Activated CD4-positive, alpha-beta T cell treated with anti-CD3 and anti-CD28 coated beads for 24 hours (primary cell): ENCODE data around the gene TUBGCP6.

Experiments used
- DNase-seq, 2 donors: peaks; one replicate each; pipeline ENCODE4 v3.0.0-alpha.2; 2020; ENCODE audit warnings: low read depth in 2 of 2

Gene TUBGCP6, protein sequence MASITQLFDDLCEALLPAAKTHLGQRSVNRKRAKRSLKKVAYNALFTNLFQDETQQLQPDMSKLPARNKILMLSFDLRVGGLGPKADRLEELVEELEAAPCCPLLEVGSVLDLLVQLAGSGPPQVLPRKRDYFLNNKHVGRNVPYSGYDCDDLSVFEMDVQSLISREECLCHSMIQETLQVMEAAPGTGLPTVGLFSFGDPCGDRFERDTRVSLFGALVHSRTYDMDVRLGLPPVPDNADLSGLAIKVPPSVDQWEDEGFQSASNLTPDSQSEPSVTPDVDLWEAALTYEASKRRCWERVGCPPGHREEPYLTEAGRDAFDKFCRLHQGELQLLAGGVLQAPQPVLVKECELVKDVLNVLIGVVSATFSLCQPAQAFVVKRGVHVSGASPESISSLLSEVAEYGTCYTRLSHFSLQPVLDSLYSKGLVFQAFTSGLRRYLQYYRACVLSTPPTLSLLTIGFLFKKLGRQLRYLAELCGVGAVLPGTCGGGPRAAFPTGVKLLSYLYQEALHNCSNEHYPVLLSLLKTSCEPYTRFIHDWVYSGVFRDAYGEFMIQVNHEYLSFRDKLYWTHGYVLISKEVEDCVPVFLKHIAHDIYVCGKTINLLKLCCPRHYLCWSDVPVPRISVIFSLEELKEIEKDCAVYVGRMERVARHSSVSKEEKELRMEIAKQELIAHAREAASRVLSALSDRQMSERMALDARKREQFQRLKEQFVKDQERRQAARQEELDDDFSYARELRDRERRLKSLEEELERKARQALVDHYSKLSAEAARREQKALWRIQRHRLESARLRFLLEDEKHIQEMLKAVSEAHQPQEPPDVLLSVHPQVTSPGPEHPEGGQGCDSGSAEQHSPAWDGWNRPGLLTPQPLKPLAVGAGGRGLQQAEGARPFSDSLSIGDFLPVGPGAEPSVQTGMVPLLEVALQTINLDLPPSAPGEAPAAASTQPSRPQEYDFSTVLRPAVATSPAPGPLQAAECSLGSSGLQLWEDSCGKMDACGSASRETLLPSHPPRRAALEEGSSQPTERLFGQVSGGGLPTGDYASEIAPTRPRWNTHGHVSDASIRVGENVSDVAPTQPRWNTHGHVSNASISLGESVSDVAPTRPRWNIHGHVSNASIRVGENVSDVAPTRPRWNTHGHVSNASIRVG (N-terminal part only)

GRCh38 chr22:50244420-50245213 is at the start of gene TUBGCP6:
TUBGCP6 (minus strand) TSS chr22:50245023; CDS start chr22:50244459, 564 bp downstream.
- peak; percentile 86 to 88 for DNase-seq

- no peak for DNase-seq
These were observed 49.5 kb upstream of the TUBGCP6 start for GRCh38 chr22:50294319-50294656.

DNA sequence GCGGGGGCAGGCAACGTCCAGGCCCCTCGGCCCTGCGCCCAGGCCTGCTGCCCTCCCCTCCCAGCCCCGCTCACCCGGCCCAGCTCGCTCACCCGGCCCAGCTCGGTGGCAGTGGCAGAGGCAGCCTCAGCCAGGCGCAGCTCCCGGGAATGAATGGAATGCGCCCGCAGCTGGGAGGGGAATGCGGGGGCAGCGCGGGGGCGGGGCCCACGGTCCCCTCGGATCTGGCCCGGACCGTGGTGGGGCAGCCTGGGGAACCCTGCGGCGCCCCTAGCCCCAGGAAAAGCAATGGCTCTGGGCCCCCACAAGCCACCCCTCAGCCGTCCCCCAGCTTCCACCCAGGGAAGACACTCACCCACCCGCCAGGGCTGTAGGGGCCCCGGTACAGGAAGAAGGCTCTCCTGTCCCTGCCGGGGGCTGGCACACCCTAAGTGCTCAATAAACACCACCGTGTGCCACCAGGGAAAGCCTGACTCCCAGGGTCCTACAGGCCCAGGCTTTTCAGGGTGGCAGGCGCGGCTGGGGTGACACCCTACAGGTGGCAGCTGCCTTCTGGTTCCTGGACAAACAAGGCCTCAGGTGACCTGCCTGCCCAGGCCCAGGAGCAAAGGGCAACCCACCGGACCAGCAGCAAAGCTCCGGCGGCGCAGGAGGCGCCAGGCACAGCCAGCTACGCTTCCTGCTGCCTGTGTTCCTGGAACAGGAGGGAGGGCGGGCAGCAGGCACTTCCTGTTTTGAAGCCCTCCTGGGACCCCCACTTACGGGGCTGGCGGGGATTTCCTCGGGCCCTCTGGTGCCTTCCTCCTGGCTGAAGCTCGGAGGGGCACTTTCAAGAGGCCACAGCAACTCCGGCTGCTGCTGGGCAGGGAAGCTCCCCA is 48.9 kb upstream of the TUBGCP6 start:
- DNase-seq = no peak

GRCh38 chr22:50292643-50293440 is 48.0 kb upstream of the TUBGCP6 start:
- no peak for DNase-seq

DNA sequence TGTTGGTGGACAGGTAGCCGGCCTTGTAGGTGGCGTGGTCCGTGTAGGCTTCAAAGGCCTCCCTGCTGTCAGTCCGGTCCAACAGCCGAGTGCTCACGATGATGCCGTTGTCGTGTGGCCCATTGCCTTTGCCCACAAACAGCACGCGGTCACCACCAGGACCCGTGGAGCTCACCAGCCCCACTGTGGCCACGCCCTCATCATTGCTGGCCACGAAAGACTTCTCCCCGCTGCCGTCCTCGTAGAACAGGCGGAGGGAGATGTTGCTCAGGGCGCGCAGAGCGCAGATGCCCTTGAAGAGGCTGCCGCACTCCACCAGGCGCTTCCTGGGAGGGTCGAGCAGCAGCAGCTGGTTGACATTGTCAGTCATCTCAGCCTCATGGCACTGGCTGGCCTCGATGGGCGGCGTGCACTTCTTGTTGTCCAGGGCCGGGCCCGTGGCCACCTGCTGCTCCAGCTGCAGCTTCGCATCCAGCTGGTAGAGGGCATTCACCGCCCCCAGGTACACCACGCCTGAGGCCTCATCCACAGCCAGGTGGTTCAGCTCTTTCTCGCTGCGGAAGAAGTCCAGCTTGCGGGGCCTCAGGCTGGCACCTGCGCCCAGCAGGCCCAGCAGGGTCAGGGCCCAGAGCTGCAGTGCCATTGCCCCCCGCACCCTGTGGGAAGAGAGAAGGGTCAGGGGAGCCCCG is 45.3 kb upstream of the TUBGCP6 start:
- DNase-seq = no peak

DNA sequence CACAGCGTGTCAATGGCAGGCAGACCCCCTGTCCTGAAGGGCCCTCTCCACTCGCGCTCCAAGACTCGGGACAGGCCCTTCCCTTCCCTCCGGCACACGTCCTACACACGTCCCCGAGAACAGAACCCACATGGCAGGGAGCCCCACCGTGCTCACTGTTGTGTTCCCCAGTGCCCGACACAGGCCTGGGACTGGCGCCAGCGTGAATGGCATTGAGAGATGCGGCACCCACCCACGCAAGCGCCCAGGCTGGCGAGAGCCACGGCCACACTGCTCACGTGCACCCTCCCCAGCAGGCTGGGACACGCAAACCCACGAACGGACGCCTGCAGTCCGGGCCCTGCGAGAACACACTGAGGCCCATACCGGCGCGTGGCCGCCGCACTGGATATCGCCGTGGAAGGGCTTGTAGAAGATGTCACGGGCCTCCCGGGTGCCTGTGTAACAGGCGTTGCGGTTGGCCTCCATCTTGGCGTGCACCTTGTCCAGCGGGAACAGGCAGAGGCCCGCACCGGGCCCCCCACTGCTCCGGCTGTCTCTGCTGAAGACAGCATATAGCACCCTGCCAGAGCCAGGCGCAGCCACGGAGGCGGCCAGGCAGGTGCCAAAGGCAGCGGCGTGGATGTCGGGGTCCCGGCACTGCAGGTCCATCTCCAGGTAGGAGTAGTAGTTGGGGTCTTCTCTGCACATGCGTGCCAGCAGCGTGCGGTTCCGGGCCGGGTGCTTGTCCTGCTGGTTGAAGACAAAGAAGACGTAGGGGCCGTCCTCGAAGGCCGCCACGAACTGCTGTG is 44.5 kb upstream of the TUBGCP6 start:
- DNase-seq = no peak

DNA sequence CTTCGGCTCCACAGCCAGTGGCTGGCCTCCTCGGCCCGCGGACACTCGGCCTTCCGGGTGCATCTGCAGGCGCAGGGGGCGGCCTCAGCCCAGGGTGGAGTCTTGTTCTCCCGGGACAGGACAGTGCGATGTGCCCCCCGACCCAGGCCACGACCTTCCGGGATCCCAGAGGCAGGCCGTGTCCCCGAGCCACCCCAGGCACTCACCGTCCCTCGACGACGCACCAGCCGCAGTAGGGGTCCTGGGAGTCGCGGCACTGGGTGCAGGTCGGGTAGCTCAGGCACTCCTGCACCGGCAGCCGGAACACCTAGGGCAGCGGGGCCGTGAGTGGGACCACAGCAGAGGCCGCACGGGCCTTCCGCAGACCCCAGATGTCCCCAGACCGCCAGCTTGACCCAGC is 42.9 kb upstream of the TUBGCP6 start:
- DNase-seq = no peak

DNA sequence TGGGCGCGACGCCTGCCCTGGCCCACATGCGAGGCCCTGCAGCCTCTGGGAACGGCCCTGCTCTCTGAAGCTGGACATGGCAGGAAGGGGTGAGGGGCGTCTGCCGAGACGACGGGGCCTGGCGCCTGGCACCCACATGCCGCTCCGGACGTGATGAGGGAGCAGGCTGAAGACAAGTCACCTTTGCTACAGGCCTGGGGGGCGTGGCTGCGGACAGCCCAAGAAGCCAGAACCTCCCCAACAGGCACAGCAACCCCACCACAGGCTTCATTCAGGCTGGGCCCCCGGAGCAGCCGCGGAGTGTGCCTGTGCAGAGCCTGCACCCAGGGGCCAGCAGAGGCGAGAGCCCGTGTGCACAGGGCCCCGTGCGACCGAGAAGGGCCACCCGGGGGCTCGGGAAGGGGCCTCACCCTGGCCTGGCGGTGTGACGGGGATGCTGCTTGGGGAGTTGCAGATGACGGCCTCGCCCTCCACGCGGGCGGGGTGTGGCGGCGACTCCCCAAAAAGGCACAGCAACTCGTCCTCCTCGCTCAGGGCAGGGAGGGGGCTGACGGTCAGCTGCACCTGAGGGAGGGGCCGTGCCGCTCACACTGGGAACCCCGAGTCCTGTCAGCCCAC is 42.0 kb upstream of the TUBGCP6 start:
- no peak for DNase-seq

DNA sequence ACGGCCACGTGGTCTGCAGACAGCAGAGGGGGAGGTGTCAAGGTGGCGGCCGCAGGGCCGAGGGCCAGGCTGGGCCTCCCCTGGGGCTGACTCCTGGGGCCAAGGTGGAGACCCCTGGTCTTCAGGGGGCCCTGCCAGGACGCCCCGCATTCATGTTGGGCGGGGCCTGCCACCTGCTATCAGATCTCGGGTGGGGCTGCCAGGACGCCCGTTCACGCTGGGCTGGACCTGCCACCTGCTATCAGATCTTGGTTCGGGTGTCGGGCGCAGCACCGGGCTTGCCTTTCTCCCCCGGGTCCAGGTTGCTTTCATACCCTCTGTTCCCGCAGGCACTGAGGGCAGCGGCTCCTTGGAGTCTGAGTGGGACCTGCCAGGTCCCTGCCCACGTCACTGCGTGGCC is 41.5 kb upstream of the TUBGCP6 start:
- no peak for DNase-seq

GRCh38 chr22:50285568-50286229 is 40.9 kb upstream of the TUBGCP6 start:
- no peak for DNase-seq

DNA sequence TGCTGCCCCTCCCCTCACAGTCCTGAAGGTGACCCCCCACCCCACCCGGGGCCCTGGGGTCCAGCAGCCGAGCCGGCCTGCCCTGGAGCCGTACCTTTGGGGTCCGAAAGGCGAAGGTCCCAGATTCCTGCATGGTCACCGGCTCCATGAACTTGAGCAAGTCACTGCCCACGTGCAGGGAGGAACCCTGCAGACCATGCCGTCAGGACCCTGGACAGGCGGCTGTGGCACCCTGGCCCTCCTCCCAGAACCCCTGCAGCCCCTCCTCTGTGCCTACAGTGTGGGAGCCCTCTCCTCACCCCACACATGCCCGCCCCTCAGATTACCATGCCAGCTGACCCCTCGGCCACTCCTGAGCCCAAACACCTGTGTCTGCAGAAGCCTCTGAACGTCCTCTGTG is 39.7 kb upstream of the TUBGCP6 start:
- DNase-seq = no peak

DNA sequence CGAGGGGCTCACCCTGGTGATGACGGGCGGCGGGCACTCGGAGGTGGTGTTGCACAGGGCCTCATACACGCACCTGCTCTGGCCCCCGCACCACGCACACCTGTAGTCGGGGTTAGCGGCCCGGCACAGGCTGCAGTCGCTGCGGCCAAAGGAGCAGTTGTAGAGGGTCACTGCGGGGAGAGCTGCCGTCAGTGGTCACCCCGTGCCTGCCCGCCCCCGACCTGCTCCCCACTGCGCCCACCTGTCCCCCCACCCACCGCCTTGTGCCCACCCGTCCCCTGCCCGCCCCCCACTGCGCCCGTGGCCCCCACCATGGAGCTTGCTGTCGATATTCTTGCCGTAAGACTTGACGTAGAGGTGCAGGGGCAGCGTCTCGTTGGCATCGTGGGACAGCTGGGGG is 39.0 kb upstream of the TUBGCP6 start:
- DNase-seq = no peak

DNA sequence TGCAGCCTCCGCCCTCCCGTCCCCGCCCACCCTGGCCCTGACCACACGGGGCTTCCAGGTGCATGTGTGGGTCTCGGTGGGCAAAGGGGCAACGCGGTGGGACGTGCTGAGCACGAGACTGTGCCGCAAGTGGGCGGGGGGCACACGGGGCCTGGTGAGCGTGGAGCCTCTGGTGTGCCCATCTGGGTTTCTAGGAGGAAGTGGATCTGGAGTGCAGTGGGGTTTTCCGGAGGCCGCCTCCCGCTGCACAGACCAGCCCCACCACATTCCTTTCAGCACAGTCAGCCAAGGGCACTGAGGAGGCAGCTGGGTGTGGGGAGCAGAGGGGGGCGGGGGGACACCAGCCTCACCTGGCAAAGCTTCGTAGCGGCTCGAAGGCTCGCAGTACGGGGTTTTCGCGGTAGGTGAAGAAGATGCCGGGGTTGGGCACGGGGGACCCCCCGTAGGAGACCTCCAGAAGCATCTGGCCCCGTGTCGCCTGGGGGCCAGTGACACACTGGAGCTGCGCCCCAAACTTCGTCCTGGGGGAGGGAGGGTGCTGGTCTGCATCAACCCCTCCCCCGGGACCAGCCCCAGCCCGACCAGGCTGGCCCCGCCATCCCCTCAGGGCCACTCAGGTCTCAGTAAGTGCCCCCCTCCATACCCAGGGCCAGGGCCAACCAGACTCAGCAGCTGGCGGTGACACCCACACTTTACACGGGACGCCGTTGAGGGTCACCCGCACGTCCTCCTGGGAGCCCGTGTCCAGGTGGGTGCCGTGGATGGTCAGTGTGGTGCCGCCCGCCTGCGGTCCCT is 37.7 kb upstream of the TUBGCP6 start:
- no peak for DNase-seq

GRCh38 chr22:50281957-50282356 is 37.1 kb upstream of the TUBGCP6 start:
- DNase-seq = no peak

GRCh38 chr22:50281384-50281760 is 36.5 kb upstream of the TUBGCP6 start:
- no peak for DNase-seq

DNA sequence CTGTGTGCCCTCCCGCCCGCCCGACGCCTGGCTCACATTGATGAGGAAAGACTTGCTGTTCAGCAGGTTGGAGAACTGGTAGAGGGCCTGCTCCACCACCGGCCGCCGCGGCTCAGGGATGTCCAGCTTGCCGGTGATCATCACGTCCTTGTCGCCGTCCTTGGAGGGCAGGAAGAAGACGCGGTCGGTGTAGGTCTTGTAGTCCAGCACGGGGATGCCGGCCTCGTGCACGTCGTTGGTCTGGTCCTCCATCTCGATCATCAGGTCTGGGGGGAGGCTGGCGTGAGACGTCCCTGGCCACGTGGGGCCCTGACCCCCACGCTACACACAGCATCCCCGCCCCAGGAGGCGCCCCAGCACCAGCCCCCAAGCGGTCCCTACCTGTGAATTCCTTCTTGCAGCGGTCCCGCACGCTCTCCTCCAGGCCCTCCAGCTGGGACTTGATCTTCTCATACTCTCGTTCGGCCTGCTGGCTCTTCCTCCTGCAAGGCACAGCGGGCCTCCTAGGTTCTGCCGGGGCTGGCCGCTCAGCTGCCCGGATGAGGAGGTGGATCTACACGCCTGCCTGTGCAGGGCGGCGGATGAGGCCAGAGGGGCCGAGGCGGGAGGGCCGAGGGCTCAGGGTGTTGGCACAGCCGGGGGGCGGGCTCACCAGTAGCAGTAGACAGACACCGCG is 36.0 kb upstream of the TUBGCP6 start:
- no peak for DNase-seq
